ENCODE measurements around the gene SYTL3.

SYTL3 gene

GRCh38 chr6:158621694-158622544 lies 27.9 kb upstream of the SYTL3 start:
- TF ChIP-seq CTCF (IDR thresholded peaks at IDR 0.05; ENCODE audit: low read depth, low read length, missing control alignments): no peak
- peaks cover 31% of the 10 kb centered on the region for H3K36me3 ChIP-seq (replicated peaks)
- DNase-seq: no peak
- H3K27ac ChIP-seq: no peak overlapping the region
- H3K4me3 ChIP-seq (ENCODE audit: low read depth, low read length): no peak overlapping the region
- no peaks in the 10 kb centered on the region for H3K27me3 ChIP-seq (replicated peaks)
- in situ Hi-C loops (cut with HindIII; ENCODE audit: low pct_ligation_motif_present, low sequenced_read_pairs): no loop called here

- DNase-seq: no peak
- Histone ChIP-seq H3K27me3 (replicated peaks) (no peaks in the 10 kb centered on the region), H3K4me3 (ENCODE audit: low read depth, low read length) (no peak overlapping the region), H3K36me3 (replicated peaks) (peaks cover 36% of the 10 kb centered on the region), H3K27ac (no peak overlapping the region)
- in situ Hi-C loops (cut with HindIII; ENCODE audit: low pct_ligation_motif_present, low sequenced_read_pairs): no loop called here
- TF ChIP-seq CTCF (IDR thresholded peaks at IDR 0.05; ENCODE audit: low read depth, low read length, missing control alignments): no peak
Observed at GRCh38 chr6:158622545-158623190, 27.2 kb upstream of the SYTL3 start.

- no peak for DNase-seq
- in situ Hi-C loops (cut with HindIII; ENCODE audit: low pct_ligation_motif_present, low sequenced_read_pairs): no loop called here
- Histone ChIP-seq H3K4me3 (ENCODE audit: low read depth, low read length) (no peak overlapping the region), H3K27me3 (replicated peaks) (no peaks in the 10 kb centered on the region), H3K27ac (no peak overlapping the region), H3K36me3 (replicated peaks) (peaks cover 48% of the 10 kb centered on the region)
- TF ChIP-seq CTCF (IDR thresholded peaks at IDR 0.05; ENCODE audit: low read depth, low read length, missing control alignments): no peak
Observed at GRCh38 chr6:158624684-158625682, 24.9 kb upstream of the SYTL3 start.

GRCh38 chr6:158625881-158626305 lies 24.0 kb upstream of the SYTL3 start:
- H3K27me3 ChIP-seq (replicated peaks): no peaks in the 10 kb centered on the region
- DNase-seq: no peak
- no peak overlapping the region for H3K4me3 ChIP-seq (ENCODE audit: low read depth, low read length)
- TF ChIP-seq CTCF (IDR thresholded peaks at IDR 0.05; ENCODE audit: low read depth, low read length, missing control alignments): no peak
- H3K27ac ChIP-seq: no peak overlapping the region
- H3K36me3 ChIP-seq (replicated peaks): peaks cover 44% of the 10 kb centered on the region
- in situ Hi-C loops (cut with HindIII; ENCODE audit: low pct_ligation_motif_present, low sequenced_read_pairs): no loop called here

GRCh38 chr6:158626360-158627167 lies 23.3 kb upstream of the SYTL3 start:
- Histone ChIP-seq H3K36me3 (replicated peaks) (peaks cover 39% of the 10 kb centered on the region), H3K4me3 (ENCODE audit: low read depth, low read length) (no peak overlapping the region), H3K27ac (no peak overlapping the region), H3K27me3 (replicated peaks) (no peaks in the 10 kb centered on the region)
- in situ Hi-C loops (cut with HindIII; ENCODE audit: low pct_ligation_motif_present, low sequenced_read_pairs): no loop called here
- DNase-seq: no peak
- no peak for TF ChIP-seq CTCF (IDR thresholded peaks at IDR 0.05; ENCODE audit: low read depth, low read length, missing control alignments)
